ENCODE data around the gene AKR1C3.

DNA sequence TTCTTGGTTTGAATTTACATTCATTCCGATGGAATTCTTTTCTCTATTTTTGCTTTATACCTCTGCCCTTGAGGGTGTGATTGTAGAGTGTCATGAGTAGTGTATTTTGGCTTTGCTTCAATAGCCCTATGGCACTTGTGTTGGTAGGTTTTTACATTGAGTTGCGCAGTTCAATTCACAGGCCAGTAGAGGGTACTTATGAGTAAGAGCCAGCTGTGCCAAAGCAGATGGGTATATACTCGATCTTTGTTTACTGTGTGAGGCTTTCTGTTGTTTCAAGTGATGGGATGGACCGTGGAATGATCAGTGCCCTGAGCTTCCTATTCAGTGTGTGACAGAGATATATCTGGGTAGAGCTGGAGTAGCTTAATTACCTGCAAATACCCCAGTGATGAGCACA is 4.3 kb upstream of the AKR1C3 start:
- TF ChIP-seq, protein P1, sequence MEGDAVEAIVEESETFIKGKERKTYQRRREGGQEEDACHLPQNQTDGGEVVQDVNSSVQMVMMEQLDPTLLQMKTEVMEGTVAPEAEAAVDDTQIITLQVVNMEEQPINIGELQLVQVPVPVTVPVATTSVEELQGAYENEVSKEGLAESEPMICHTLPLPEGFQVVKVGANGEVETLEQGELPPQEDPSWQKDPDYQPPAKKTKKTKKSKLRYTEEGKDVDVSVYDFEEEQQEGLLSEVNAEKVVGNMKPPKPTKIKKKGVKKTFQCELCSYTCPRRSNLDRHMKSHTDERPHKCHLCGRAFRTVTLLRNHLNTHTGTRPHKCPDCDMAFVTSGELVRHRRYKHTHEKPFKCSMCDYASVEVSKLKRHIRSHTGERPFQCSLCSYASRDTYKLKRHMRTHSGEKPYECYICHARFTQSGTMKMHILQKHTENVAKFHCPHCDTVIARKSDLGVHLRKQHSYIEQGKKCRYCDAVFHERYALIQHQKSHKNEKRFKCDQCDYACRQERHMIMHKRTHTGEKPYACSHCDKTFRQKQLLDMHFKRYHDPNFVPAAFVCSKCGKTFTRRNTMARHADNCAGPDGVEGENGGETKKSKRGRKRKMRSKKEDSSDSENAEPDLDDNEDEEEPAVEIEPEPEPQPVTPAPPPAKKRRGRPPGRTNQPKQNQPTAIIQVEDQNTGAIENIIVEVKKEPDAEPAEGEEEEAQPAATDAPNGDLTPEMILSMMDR (IDR thresholded peaks at IDR 0.05): no peak
- TF ChIP-seq POLR2A (IDR thresholded peaks at IDR 0.05): no peak

Measured in sigmoid colon (tissue), 3 donors.